HG02571 (cell line): ENCODE measurements around the gene CAPN13.

Source experiments
- ATAC-seq: cut with Tn5 transposase; IDR thresholded peaks from one replicate; pipeline ENCODE4 v1.9.1; 2021; ENCODE audit warnings: mild to moderate bottlenecking, moderate library complexity; ENCODE audit not compliant: unreplicated experiment

The CAPN13 gene

GRCh38 chr2:30807249-30807648 lies at the start of gene CAPN13:
CAPN13 (minus strand) TSS chr2:30807446; CDS start chr2:30787325, 20,121 bp downstream.
- no peak for ATAC-seq

DNA sequence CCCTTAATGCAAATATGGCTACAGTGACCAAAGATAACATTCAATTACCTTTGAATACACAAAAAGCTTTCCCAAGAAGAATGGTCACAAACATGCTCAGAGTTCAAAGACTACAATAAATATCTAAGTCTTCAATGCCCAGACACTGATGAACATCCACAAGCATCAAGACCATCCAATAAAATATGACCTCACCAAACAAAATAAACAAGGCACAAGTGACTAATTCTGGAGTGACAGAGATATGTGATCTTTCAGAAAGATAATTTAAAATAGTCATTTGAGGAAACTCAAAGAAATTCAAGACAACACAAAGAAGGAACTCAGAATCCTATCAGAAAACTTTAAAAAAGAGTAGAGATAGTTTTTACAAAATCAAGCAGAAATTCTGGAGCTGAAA lies 40.6 kb upstream of the CAPN13 start:
- ATAC-seq = no peak

- ATAC-seq = no peak
These were observed 40.1 kb upstream of the CAPN13 start for GRCh38 chr2:30847329-30847728.

DNA sequence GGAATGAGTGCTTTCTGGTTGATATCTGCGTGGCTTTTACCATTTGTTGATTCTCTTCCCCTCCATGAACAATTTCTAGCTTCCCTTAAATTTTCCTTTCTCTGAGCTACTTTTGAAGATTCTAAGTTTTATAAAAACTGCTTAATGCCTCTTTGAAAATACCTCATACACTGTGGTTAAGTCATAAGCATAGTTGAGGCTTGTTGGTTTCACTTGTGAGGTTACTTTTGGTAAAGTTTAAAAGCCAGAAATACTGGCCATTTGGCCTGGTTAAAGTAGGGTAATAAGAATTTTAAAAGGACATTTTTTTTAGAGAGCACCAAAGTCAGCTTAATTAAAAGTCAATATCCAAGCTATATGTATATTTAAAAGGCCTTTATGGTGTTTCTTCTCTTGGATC lies 21.3 kb upstream of the CAPN13 start:
- ATAC-seq = no peak

- ATAC-seq = no peak
These were observed 19.7 kb upstream of the CAPN13 start for GRCh38 chr2:30826916-30827315.

DNA sequence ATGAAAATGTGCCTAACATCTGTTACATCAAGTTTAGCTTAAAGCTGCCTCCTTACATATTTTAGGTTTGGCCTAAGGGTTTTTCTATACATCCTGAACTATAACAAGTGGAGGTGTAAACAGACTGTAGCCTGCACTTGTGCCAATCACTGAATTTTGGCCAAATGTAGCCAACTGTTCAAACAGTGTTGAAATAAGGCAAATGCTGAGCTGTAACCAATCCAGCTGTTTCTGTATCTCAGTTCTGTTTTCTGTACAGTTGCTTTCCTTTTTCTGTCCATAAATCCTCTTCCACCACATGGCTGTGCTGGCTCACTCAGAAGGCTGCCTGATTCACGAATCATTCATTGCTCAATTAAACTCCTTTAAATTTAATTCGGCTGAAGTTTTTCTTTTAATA lies 19.2 kb upstream of the CAPN13 start:
- no peak for ATAC-seq

- ATAC-seq = no peak
These were observed 16.2 kb upstream of the CAPN13 start for GRCh38 chr2:30823452-30823851.

DNA sequence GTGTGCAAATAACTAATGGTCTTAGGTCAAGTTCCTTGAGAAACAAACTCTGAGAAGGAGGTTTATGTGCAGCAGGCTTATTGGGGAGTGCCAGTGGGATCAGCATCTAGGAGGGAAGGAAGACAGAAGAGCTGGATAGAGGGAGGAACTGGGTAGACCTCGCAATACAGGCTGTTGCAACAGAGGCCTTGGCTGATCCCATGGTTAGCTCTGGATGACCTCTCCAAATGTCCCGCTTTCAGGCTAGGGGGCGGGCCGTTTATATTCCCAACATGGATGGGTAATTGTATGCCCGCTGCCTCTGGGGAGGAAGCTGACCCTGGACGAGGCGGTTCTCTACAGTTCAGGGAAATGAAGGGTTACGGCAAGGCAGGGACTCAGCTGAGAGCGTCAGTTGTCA lies 14.7 kb upstream of the CAPN13 start:
- ATAC-seq = no peak

GRCh38 chr2:30820381-30821055 lies 13.3 kb upstream of the CAPN13 start:
- no peak for ATAC-seq

GRCh38 chr2:30809938-30810337 lies 2.7 kb upstream of the CAPN13 start:
- ATAC-seq = no peak

GRCh38 chr2:30808695-30809094 lies 1.4 kb upstream of the CAPN13 start:
- ATAC-seq = no peak

DNA sequence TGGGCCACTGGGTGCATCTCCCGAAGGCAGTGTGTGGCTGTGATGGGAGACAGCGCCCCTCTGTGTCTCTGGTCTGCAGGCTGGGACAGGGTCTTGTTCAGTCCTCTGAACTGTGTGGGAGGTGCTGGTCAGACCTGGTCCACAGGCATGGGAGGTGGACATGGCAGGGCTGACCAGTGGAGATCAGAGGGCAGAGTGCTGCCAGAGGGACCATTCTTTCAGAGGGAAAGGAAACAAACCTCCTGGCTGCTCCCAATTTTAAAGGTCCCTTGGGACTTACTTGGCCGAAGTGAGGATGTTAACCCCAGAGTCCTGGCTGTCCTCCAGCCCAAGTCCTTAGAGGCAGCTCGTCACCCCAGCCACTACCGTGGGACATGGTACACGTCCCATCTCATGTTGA lies 4.0 kb downstream of the CAPN13 start:
- ATAC-seq = no peak

DNA sequence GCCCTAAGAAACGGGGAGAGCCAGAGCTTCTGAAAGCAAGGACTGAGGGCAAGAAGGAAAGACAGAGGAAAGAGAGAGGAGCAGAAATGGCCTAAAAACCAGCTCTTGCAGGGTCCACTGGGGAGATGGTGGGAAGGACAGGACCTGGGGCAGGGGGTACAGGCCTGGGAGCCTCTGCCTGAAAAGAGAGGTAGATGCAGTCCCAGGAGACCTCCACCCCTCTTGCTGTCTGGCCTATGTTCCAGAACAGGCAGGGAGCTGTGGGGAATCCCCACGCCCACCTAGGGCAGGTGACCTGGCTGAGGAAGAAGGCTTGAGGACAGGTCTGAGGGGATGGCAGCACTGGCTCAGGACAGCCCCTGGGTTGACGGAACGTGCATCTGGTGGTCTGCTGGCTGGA lies 4.6 kb downstream of the CAPN13 start:
- ATAC-seq = no peak

DNA sequence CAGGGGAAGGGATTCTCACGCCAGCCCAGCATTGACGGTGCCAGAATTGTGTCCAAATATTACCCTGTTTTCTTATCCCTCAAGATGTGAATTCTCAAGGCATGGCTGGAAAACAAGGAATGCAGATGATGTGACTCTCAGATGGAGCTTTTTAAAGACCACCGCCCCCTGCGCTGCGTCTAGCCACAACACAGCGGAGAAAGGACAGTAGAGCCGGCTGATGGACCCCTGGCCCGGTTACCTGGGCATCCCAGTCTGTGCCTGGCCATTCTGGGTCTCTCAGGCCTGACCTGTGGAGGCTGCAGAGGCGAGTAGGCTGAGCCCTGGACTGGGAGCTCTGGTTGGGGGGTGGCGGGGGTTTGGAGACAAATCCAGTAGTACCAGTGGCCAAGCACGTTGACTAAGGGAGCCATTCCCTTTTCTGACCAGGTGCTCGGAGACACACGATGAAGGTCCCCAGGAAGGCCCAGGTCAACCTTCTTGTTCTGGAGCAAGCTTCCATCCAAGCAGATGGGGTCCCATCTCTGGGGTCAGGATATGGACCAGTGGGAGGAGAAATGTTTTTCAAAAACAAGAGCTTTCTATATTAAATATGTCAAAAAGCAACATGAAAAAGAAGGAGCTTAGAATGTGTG lies 5.3 kb downstream of the CAPN13 start:
- no peak for ATAC-seq

DNA sequence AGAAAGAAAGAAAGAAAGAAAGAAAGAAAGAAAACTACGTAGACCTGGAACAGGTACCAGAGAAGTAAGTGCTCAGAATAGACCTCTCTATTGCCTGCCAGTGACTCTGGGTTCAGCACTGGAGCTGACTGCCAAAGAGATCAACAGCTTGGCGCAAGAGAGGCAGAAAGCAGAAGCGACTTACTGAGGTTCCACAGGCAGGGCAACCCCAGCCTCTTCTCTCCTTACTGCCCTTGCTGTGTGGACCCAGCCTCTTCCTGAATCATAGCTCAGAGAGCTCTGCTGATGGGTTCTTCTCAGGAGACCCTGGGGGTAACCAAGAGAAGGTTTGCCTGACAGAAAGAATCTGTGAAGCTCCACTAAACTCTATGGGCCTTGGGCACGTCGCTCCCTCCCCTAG lies 7.1 kb downstream of the CAPN13 start:
- no peak for ATAC-seq

- no peak for ATAC-seq
These were observed 7.9 kb downstream of the CAPN13 start for GRCh38 chr2:30799366-30799765.

GRCh38 chr2:30798536-30798991 lies 8.7 kb downstream of the CAPN13 start:
- no peak for ATAC-seq

DNA sequence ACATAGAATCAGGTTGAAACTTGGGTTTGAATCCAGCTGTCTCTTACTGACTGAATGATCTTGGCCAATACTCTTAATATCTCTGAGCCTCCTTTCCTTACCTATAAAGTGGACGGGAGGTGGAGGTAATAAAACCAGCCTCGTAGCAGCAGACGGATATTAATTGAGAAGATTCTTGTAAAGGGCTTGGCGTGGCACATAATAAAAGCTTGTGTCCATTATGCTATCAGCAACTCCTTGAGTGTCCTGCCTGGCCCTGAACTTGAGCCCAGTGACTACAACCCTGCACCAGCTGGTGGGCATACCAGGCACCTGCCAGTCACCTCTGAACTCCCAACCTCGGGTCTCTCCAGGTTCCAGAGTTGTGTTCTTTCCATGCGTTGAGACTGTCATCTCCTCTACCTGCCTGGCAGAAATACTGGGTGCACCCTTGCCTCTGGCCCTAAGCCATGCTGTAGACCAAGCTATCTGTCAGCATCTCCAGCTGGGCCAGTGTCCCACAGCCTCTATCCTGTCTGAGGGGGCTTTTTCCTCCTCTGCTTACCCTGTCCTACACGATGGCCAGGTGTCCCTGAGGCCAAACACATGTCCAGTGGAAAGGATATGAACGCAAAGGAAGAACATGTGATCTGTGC lies 9.7 kb downstream of the CAPN13 start:
- ATAC-seq = no peak

- no peak for ATAC-seq
These were observed 10.5 kb downstream of the CAPN13 start for GRCh38 chr2:30796699-30797098.

DNA sequence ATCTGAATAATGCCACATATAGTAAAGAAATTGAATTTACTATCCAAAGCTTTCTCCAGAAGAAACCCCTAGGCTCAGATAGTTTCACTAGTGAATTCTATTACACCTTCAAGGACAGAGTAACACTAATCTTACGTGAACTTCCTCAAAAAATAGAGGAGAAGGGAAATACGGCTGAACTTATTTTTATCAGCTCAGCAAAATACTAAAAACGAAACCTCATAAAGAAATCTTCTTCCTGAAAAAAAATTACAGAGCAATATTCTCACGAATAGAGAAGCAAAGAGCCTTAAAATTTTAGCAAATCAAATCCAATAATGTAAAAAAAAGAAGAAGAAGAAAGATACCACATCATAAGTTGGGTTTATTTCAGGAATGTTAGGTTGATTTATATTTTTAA lies 14.7 kb downstream of the CAPN13 start:
- no peak for ATAC-seq

- ATAC-seq = no peak
These were observed 16.4 kb downstream of the CAPN13 start for GRCh38 chr2:30790879-30791278.

DNA sequence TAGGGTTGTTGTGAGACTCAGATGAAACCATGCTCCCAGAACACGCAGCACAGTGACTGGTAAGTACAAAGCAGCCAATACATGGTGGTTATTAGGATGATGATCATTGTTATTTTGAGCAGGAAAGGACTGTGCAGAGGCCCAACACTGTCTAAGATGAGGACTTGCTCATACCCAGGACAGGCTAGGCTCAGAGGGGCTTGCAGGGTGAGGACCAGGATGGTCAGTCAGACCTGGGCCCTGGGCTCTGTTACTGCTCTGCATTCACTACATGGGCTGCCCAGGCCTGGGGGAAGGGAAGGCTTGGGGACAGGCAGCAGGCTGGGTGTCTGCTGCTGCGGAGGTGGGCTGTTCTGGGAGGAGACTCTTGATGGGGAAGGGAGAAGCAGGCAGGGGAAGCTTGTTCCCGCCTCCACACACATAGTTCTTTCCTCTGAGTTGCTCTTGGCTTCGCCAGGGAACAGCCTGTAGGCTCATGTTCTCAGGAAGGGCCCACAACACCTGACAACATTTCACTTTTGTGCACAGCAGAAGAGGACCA lies 17.5 kb downstream of the CAPN13 start:
- no peak for ATAC-seq
